Activated CD4-positive, alpha-beta T cell treated with anti-CD3 and anti-CD28 coated beads, Interleukin-2, Interleukin-4, amounts not matched to agents 100 ng/mL and 50 ng/mL, durations not matched to agents 16 hours and 8 hours (primary cell): Measurements from ENCODE around the gene THOP1.
A peak's percentile ranks its signal among the peaks of the same experiment; 100 is the strongest.

Experiments used
- DNase-seq: peaks from one replicate; pipeline ENCODE4 v3.0.0-alpha.2; 2020; ENCODE audit warnings: low spot score

THOP1 gene

DNA sequence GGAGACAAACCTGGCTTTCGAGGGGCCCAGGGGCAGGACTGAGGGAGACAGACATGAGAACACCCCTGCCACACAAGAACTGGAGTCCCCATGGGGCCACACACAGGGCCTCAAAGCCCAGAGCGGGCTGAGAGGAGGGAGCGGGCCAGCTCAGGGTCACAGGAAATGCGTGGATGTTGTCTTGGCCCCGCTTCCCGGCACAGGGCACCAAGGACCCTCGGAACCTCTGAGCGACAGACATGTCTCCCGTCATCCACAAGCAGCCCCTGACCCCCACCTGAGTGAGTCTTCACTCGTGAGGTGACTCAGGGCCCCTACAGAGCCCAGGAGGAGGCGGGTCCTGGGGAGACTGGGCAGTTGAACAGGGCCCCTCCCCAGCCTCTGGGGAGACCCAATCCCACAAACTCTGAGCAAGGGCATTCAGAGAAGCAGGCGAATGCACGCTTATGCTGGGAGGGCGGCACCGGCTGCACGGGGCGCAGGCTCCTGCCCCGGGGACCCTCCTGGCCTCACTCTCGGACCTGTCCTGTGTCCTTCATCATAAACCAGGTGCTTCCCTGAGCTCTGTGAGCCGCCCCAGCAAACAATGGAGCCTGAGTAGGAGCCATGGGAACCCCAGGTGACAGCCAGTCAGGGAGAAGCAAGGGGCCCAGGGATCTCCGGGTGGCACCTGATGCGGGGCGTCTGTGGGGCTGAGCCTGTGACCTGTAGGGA, 22.4 kb upstream of the THOP1 start:
- no peak for DNase-seq

DNA sequence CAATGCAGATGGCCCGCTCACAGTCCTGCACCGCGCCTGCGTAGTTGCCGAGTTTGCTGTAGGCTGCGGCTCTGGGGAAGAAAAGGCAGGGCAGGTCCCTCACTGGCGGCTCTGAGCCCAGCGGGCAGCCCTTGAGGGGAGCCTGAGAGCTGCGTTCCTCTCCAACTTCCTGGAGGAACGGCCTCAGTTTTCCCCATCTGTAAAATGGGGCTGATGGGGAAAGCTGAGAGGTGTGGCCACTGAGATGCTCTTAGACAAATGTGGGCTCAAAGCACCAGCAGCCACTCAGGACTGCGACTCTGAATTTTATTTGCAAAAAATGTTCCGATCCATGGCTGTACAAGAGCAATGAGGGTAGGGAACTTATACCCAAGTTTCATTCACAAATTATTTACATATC, 21.6 kb upstream of the THOP1 start:
- no peak for DNase-seq

DNA sequence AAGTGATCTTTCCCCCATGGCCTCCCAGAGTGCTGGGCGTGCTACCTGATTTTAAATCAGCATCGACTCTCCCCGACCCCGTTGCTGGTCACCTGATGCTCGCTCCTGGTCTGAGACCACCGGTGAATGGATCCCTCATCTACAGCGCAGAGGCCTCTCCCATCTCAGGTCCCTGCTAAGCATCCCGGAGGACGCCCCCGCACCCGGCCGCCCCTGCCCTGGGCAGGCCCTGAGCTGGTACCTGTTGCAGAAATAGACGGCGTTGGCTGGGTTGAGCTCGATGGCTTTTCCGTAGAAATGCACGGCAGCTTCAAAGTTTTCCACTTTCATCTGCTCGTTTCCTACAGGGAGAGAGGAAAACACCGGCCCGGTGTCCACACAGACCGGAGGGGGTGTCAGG, 20.4 kb upstream of the THOP1 start:
- no peak for DNase-seq

DNA sequence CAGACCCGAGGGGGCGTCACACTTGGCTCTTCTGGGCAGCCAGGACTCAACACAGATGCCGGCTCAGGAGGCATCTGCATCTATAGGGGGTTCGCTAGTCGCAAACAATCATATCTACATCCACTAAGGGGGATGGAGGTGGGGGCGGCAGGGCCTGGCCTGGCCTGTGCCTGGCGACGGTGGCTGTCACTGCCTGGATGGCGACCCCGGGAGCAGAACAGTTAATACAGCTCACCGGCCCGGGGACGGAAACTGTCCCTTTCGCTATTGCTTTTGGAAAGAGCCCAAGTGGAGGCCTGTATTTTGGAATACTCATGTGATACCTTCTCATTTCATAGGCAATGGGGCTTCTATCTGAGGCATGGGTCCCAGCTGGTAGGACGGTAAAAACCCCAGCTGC, 19.9 kb upstream of the THOP1 start:
- no peak for DNase-seq

DNA sequence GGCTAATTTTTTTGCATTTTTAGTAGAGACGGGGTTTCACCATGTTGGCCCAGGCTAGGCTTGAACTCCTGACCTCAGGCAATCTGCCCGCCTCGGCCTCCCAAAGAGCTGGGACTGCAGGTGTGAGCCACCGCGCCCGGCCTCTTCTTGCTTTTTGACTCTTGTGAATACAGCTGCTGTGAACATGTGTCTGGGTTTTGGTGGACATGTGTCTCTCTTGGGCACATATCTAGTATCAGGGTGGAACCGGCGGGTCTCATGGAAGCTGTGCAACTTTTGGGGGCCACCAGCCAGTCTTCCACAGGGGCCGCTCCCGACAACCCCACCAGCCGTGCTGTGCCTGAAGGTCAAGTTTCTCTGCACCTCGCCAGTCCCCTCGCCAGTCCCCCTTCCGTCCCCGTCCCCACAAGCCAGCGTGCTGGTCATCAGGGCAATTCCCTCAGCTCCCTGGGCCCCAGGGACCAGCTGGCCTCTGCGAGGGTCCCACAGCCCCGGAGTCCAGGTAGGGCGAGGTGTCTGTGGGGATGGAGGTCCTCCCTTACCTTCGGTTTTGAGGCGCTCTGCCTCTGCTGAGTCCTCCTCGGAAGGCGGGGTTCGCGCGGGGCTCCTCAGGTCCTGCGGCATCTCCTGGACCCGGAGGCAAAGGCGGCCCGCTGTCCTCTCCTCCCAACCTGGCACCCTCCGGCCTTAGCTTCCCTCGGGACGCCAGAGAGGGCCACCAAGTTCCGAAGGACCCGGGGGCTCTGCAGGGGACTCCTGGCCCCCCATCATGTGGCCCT, 18.5 kb upstream of the THOP1 start:
- DNase-seq: no peak

DNA sequence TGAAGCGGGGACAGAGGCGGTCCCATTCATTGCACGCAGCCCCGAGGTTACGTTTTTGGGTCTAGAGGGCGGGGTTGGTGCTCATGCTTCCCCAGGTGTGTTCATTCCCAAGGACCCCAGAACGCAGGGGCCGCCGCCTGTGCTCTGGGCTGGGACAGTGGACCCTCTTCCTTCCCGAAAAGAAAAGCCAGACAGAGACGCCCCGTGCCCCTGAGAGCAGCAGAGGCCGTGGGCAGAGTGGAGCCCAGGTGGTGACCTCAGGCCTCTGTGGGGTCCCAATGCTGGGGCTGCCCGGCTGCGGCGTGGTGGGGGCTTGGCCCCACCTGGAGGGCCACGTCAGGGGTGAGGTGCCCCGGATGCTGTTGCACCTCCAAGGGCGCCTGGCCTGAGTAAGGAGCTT, 17.6 kb upstream of the THOP1 start:
- no peak for DNase-seq

DNA sequence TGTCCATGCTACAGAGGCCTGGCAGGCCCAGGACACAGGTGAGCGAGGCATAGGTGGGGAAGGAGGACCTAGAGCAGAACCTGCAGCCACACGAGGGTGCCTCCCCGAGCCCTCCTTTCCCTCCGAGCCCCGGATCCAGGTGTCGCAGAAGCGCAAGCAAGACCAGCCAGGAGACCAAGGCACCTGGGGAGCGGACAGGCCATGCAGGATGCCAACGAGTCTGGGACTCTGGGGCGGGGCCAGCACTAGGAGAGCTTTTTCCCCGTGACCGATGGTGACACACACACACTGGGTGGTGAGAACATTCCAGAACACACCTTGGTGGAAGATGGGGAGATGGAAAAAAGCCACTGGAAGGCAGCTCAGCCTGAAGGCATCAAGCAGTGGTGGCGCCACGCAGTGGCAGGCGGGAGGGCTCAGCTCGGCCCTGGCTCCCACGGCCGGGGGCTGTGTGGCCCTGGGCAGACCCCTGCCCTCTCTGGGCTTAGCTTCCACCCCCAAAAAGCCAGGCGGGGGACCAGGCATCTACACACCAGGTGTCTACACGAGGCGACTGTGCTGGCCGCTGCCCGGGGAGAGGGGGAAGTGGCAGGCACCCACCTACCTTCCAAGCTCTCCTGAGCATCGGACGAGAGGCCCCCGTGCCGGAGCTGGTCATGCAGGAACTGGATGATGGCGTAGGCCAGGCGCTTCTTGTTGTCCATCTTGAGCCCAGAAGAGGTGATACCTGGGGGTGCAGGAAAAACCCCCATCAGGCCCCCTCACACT, 16.8 kb upstream of the THOP1 start:
- no peak for DNase-seq

DNA sequence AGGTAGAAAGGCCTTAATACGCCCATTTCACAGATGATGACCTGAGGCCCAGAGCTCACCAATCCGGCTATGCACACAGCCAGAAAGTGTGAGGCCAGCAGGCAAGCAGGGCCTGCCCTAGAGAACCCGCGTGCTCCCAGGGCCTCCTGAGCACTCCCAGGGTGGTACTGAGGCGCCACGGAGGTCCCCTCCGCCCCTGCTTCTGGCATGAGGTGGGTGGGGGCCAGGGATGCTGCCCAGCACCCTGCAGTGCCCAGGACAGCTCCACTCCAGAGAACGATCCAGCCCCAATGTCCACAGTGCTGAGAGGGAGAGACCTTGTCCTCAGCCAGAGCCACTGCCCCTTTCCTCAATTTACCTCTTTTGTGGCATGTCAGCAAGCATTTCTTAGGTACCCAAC, 16.1 kb upstream of the THOP1 start:
- DNase-seq: no peak

DNA sequence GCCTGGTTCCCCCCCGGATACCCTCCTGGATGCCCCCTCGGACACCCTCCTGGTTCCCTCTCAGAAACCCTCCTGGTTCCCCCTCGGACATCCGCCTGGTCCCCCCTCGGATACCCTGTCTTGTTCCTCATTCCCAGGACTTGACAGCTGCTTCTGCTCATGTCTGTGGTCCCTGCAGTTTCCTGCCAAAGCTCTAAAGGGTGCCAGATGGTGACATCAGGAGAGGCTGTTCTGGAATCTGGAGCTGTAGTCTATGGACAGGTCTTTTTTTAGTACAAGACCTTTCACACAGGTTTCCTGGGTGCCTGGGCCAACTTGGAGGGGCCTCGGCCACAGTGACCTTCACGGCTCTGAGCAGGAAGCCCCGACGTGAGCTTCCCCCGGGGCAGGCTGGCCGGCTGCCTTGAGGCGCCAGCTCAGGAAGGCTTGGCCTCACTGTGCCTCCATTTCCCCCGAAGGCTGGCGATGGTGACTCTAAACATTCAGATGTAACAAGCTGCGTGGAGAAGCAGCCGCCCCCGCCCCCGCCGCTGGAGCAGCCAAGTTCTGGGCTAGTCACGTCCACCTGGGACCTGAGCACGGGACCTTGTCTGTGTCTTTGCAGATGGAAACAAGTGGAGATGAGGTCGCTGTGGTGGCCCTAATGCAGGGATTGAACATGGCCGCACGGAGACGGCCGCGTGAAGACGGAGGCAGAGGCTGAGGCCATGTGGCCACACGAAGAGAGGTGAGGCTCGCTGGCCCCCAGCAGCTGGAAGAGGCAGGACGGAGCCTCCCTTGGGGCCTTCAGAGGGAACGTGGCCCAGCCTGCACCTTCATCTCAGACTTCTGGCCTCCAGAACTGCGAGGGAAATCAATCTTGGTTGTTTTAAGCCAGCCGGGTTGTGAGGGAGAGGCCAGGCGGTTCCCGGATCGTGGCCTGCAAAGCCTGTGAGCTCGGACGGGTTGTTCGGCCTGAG, 15.0 kb upstream of the THOP1 start:
- DNase-seq: no peak

DNA sequence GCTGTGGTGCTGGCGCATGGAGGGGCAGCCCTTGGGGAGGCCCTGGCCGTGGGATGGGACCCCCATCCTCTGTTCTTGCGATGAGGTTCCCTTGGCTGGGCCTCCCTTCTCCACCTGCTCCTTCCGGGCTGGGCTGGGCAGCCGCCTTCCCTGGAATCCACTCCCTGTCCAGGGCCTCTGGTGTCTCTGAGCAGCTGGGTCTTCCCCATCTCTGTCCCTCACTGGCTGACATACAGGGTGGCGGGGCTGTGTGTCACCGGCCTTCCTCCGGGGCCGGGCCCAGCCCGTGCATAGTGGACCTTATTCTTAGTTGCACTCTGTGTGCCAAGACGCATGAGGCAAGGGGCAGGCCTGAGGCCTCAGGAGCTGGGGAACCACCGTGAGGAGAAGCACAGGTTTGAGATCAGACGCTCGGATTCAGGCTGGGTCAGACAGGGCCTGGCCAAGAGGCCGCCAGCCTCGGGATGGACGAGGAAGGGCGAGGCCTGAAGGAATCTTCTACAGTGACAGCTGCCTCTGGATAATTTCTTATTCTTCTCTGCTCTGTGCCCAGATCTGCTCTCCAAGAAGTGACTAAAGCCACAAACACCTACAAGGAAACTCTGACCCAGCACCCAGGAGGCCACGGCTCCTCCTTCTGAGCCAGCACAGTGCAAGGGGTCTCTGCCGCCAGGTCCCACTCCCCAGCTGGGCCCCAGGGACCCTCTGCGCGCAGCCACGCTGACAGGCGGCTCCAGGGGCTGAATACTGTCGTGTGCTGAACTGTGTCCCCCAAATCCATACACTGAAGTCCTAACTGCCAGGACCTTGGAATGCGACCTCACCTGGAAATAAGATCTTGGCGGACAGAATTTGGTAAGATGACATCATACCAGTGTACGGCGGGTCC, 13.3 kb upstream of the THOP1 start:
- DNase-seq: no peak

DNA sequence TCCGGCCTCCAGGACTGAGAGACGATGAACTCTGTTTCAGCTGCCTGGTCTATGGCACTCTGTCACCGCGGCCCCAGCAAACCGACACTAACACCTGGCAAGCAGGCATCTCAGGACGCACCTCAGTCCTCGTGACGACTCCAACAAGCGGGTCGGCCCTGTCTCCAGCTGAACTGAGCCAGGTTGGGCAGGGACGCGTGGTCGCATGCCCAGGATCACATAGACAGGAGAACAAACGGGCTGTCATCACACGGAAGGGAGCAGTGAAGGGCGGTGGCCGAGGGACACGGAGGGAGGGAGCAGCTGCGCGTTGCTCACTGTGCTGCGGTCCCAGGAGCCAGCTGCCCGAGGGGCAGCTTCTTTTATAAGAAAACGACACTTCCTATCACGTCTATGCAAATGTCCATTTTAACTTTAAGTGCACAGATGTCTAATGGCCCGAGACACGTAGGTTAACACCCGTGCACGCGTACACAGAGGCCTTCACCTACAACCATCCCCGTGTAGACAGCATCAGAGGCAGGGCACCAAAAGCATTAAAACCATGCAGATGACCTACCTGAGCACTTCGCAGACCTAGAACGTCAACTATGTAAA, 11.1 kb upstream of the THOP1 start:
- no peak for DNase-seq

DNA sequence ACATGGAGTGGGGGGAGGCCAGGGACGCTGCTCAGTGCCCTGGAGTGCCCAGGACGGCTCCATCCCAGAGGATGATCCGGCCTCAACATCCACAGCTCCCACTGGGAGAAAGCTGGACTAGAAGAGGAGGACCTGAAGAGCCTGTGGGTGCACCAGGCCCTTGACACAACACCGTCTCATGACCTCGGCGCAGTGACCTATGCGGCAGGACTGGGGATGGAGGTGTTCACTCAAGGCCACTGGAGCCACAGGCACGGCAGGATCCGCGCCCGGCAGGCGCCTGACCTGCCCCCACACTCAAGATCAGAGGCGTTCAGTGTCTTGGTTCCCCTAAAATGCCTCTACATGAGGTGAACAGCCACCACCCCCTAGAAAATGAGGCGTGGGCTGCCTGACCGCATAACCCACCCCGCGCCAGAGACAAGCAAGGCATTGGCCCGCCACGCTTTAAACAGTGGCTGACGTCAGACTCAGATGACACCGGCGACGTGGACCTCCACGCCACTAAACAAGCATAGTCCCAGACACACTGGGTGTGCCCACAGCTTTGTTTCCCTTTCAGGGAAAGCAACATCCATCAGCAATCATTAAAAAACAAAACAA, 10.2 kb upstream of the THOP1 start:
- no peak for DNase-seq

DNA sequence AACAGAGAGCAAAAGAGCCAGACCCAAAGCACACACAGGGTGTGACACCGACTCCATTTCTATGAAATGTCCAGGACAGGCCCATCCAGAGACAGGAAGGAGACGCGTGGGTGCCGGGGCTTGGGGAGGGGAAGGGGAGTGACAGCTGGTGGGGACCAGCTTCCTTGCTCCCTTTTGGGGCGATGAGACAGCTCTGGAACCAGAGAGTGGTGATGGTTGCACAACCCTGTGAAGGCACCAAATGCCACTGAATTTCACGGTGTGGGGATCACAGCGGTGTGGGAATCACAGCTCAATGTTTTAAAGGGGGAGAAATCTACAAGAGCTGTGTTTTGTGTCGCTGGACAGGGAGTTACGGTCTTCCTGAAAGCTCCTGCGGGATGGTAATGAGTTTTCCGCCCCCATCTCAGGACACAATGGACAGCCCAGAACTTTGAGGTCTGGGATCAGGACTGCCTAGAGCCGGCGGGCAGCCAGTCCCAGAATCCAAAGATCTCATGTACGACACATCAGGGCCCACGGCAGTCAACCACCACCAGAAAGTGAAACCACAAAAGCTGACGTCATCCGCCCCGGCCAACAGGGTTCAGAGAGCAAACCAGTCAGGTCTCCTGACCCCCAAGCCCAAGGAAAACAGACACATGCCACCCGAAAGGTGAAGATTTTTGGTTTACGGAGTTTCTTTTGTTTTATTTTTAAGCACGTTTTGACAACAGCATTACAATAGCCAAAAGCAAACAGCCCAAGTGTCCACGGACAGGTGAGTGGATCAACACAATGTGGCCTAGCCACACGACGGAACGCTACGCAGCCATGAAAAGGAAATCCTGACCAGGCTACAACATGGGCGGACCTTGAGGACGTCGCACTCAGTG, 9.5 kb upstream of the THOP1 start:
- DNase-seq: peak; percentile 74

DNA sequence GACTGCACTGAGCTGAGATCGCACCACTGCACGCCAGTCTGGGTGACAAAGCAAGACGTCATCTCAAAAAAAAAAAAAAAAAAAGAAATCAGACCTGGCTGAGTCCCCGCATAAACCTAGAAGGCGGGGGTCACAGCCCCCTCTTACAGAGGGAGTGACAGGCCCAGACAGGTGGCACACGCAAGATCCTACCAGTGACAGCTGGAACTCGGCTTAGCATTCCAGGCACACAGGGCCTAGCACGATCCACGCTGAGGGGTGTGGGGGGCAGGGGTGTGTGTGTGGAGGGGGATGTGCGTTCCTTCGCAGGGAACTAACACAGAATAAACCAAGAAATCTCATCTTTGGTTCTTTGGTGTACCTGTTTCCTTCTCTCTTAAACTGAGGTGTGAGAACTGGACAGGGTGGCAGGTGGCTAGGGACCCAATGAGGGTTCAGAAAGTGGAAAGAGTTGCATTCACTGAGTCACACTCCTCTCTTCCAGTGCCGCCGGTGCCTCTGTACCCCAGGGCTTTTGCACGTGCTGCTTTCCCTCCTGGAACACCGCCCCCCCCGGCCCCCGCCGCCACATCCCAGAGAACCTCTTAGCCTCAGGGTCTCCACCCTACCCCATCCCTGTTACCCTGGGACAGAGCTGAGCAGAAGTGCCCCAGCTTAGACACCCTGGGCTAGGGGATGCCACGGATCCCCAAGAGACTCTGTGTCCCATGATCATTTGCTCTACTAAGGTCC, 7.2 kb upstream of the THOP1 start:
- no peak for DNase-seq

DNA sequence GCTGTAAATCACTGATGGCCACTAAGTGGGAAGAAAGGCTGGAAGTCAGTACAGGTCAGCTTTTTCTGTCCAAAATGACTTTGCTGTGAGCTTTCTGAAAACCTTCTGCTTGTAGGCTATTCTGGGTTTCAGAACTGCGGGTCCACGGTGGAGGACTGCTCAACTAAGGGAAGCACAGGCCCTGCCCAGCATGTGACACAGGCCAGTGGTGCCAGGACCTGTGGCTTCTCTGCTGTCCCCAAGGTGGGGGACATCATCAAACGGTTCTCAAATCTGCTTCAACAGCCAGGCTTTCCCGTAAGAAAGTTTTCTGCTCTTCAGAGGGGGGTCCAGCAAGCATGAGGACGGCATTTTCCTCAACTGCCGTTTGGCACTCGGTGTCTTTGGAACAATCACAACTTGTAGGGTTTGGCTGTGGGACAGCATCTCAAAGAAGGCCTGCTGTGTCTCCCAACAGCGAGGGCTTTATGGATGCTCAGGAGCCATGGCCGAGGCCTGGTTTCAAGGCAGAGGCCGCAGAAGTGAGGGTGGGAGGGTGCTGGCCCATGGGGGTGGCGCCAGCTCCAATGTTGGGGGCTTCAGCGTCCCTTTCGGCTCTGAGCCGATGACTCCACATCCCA, 6.1 kb upstream of the THOP1 start:
- no peak for DNase-seq

DNA sequence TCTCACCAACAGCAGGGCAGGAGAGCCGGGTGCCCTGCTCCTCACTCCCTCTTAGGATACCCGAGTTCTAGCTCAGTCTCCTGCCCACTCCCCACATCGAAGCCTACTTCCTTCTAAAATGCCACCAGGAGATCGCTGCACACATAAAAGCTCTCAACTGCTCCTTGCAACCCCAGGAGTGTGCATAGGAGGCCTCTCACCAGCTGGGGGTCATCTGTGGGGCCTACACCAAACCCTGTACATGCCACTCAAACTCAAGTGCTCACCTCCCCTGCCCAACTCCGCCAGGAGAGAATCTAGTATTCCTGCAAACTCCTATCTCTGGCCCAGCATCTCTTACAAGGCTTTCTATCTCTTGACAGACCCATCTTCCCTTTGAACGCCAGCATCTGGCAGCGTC, 5.0 kb upstream of the THOP1 start:
- no peak for DNase-seq

DNA sequence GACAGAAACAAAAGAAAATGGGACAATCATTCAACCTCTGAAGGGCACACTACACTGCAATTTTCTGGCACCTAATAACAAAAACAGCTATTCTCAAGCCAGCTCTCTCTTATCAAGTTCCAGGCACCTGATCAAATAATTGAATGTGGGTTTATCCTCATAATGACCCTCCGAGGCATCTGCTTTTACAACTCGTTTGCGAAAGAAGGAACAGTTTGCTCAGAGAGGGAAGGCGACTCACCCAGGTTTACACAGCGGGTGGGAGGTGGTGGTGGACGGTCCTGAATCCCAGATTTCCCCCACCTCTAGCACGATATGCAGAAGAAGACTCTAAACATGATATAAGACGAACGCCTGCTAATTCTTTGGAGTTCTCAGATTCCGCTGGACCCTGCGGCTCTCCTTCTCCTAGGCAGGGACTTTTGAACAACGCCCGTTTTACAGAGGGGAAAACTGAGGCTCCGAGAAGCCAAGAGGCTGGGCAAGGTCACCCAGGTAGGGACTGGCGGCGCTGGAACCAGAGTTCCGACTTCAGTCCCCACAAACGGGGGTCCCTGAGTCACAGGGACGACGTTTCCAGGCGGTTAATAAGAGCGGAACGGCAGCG, 2.9 kb upstream of the THOP1 start:
- no peak for DNase-seq
